Activated CD8-positive, alpha-beta memory T cell treated with anti-CD3 and anti-CD28 coated beads, Interleukin-2, amount 50 U/mL, for 48 hours (primary cell): ENCODE results near the gene MED13L.
"Not testable (repeated sequence)": the region's sequence is repeated elsewhere in the genome, so short reads cannot be mapped to it uniquely, and the experiment has no call there.

ENCODE experiments used
- DNase-seq: peaks from one replicate; pipeline ENCODE4 v3.0.0-alpha.2; 2020

Gene MED13L

GRCh38 chr12:115993737-115994136 lies 283.8 kb downstream of the MED13L start:
- DNase-seq, result no peak

GRCh38 chr12:115990241-115990640 lies 287.3 kb downstream of the MED13L start:
- DNase-seq, result no peak

- no peak for DNase-seq
These were observed 288.6 kb downstream of the MED13L start for GRCh38 chr12:115988625-115989563.

GRCh38 chr12:115988212-115988611 lies 289.3 kb downstream of the MED13L start:
- no peak for DNase-seq

- DNase-seq, result no peak
These were observed 292.9 kb downstream of the MED13L start for GRCh38 chr12:115984616-115985015.

GRCh38 chr12:115983226-115983798 lies 294.2 kb downstream of the MED13L start:
- no peak for DNase-seq

GRCh38 chr12:115980339-115980738 lies 297.2 kb downstream of the MED13L start:
- no peak for DNase-seq

GRCh38 chr12:115979851-115980250 lies 297.6 kb downstream of the MED13L start:
- no peak for DNase-seq

- no peak for DNase-seq
These were observed 298.1 kb downstream of the MED13L start for GRCh38 chr12:115979351-115979750.

GRCh38 chr12:115976829-115977228 lies 300.7 kb downstream of the MED13L start:
- not testable (repeated sequence) for DNase-seq

- no peak for DNase-seq
These were observed 302.1 kb downstream of the MED13L start for GRCh38 chr12:115975411-115975810.

GRCh38 chr12:115973968-115974724 lies 303.3 kb downstream of the MED13L start:
- no peak for DNase-seq

- DNase-seq, result no peak
These were observed 304.4 kb downstream of the MED13L start for GRCh38 chr12:115973066-115973465.

- no peak for DNase-seq
These were observed 305.3 kb downstream of the MED13L start for GRCh38 chr12:115972241-115972640.

- no peak for DNase-seq
These were observed 309.3 kb downstream of the MED13L start for GRCh38 chr12:115968211-115968610.

GRCh38 chr12:115966376-115966775 lies 311.1 kb downstream of the MED13L start:
- no peak for DNase-seq

- no peak for DNase-seq
These were observed 312.9 kb downstream of the MED13L start for GRCh38 chr12:115964626-115965025.

GRCh38 chr12:115964214-115964613 lies 313.3 kb downstream of the MED13L start:
- no peak for DNase-seq

GRCh38 chr12:115962216-115962615 lies 315.3 kb downstream of the MED13L start:
- DNase-seq, result no peak

GRCh38 chr12:115960868-115961802 lies 316.4 kb downstream of the MED13L start:
- no peak for DNase-seq

GRCh38 chr12:115957686-115958290 lies 319.7 kb downstream of the MED13L start:
- no peak for DNase-seq

GRCh38 chr12:115956659-115957058 lies 320.8 kb downstream of the MED13L start:
- DNase-seq, result no peak
